AG09309 (cell line): ENCODE data around the gene RPH3AL.

Experiments
- DNase-seq: peaks from one replicate; pipeline ENCODE4 v3.0.0-alpha.2; 2010; ENCODE audit warnings: low read depth
- H3K4me3 ChIP-seq: 2 replicates; pipeline ENCODE4 v1.5.1; 2011; ENCODE audit warnings: mild to moderate bottlenecking, low read depth, low read length, moderate library complexity; ENCODE audit not compliant: control insufficient read depth
- CTCF ChIP-seq: IDR thresholded peaks from 2 replicates; pipeline ENCODE4 v1.5.1; 2011; ENCODE audit warnings: mild to moderate bottlenecking, low read depth, low read length, inconsistent platforms; ENCODE audit not compliant: insufficient read depth, control insufficient read depth; ENCODE audit errors: missing control alignments

Gene RPH3AL

GRCh38 chr17:340074-340473, 12.5 kb downstream of the RPH3AL start:
- no peak overlapping the region for H3K4me3 ChIP-seq
- DNase-seq = no peak
- TF ChIP-seq CTCF = no peak

DNA sequence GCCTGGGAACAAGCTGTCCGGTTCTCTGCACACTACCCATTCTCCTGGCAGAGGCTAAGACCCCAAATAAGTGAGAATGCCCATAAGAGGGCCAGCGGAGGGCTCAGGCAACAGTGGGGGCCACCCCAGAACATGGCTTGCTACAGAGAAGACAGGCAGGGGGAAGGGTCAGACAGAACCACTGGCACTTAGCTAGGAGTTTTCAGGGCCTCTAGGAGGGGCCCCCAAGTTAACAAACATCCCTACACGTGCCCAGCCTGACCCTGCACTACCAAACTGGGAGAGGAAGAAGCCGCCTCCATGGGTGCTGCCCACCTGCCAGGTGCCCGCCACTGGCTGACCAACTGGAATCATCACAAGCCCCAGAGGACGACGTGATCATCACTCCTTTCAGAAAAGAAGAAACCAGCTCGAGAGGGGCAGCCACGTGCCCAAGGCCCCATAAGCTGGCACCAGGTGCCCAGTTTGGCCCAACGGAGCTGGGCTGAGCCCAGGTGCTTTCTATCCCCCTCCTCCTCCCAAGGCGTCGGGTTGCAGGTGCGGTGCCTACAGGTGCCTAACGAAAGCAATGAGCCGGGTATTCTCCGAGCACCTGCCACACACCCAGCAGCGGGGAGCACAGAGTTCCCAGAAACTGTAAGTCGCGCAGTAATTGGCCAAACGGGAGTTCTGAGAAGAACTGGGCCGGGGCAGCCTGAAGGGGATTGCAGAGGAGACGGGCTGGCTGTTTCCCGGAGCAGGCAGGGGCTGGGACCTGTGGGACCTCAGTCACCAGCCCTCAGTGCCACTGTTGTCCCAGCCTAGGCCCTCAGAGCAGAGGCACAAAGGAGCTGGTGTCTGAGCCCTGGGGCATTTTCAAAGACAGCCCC, 13.2 kb downstream of the RPH3AL start:
- DNase-seq = no peak
- no peak overlapping the region for H3K4me3 ChIP-seq
- no peak for TF ChIP-seq CTCF

- DNase-seq = no peak
- no peak for TF ChIP-seq CTCF
- H3K4me3 ChIP-seq = no peak overlapping the region
Measured at GRCh38 chr17:338442-339192, 14.0 kb downstream of the RPH3AL start.

DNA sequence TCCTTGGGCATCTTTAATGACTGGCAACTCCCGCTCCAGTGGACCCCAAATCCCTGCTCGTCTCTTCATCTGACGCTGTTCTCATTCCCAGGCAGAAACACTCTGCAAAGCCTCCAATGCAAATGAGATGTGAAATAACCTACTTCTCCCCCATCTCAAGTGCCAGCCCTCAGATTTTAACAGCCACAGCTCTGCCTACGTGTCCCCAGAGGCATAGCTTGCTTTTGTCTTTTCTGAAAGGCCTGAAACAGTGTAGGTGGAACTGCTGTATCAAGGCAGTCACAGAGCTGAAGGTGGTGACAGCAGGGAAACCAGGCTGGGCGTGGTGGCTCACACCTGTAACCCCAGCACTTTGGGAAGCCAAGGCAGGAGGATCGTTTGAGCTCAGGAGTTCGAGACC, 14.7 kb downstream of the RPH3AL start:
- no peak overlapping the region for H3K4me3 ChIP-seq
- TF ChIP-seq CTCF = no peak
- DNase-seq = no peak

GRCh38 chr17:337453-337852, 15.2 kb downstream of the RPH3AL start:
- no peak for TF ChIP-seq CTCF
- H3K4me3 ChIP-seq = no peak overlapping the region
- no peak for DNase-seq

- DNase-seq = no peak
- H3K4me3 ChIP-seq = no peak overlapping the region
- no peak for TF ChIP-seq CTCF
Measured at GRCh38 chr17:337022-337420, 15.6 kb downstream of the RPH3AL start.
